Panc1 (cell line): Measurements from ENCODE around the gene MINDY4B.

Source experiments
- CTCF ChIP-seq: fragments of 450-650 bp; IDR thresholded peaks from 2 replicates; pipeline ENCODE4 v1.5.1; 2017; ENCODE audit warnings: mild to moderate bottlenecking
- POLR2AphosphoS5 ChIP-seq: IDR thresholded peaks from 2 replicates; pipeline ENCODE4 v1.6.1; 2012; ENCODE audit warnings: mild to moderate bottlenecking, low read depth, low read length, moderate library complexity

DNA sequence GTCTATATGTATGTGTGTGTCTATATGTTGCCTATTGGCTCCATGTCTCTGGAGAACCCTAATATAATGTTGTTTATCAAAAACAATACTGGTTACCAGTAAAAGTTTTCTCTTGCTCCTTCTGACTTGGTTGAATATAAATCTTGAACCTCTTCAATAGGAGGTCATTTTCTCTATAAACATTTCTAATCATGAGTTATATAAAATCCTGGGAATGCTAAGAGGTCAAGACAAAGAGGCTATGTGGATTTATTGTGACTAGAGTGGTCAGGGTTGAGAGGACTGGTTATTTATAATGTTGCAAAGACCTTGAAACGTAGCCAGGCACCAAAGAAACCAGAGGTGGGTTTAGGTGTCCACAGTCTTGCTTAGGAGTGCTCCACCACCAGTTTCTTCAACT lies 1.2 kb upstream of the MINDY4B start:
- TF ChIP-seq CTCF = no peak
- TF ChIP-seq POLR2AphosphoS5 = no peak
